Kidney capillary endothelial cell (primary cell): Measurements from ENCODE around the gene MYCBPAP.

Experiments
- DNase-seq: peaks from one replicate; pipeline ENCODE4 v3.0.0-alpha.2; 2018; ENCODE audit warnings: low spot score

MYCBPAP gene

DNA sequence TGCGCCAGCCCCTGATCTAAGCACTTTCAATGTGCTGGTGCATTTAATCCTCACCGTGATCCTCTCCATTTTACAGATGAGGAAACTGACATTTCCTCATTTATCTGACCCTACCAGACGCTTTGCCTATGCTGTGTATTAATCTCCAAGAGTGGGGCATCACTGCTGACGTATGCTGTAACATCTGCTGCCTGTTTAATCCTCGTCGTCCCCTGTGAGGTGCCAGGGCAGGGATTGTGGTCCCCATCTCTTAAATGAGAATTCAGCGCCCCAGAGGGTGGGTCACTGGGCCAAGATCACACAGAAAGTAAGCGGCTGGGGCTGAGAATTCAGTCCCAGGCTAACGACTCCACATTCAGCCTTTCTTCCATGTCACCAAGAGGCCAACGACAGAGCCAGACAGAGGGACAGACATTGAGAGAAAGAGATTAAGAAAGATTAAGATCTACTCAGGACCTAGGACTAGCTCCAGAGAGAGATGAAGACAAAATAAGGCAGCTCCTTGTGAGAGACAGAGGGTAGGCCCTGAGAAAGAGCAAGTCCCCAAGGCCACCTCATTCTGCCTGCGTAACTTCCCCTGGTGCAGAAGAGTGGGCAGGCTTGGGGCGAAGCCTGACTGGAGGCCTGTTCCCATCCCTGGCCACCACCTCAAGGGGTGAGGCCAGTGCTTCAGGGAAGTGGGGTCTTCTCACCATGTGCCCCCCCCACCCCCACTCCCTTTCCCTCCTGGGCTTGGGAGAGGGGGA is 65.8 kb downstream of the MYCBPAP start:
- DNase-seq: no peak

DNA sequence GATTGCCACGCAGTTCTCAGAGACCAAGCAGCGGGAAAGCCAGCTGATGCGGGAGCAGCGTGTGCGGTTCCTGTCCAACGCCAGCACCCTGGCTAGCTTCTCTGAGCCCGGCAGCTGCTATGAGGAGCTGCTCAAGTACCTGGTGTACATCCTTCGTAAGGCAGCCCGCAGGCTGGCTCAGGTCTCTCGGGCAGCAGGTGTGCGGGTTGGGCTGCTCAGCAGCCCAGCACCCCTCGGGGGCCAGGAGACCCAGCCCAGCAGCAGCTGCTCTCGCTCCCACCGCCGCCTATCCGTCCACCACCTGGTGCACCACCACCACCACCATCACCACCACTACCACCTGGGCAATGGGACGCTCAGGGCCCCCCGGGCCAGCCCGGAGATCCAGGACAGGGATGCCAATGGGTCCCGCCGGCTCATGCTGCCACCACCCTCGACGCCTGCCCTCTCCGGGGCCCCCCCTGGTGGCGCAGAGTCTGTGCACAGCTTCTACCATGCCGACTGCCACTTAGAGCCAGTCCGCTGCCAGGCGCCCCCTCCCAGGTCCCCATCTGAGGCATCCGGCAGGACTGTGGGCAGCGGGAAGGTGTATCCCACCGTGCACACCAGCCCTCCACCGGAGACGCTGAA is 67.5 kb downstream of the MYCBPAP start:
- DNase-seq: no peak

DNA sequence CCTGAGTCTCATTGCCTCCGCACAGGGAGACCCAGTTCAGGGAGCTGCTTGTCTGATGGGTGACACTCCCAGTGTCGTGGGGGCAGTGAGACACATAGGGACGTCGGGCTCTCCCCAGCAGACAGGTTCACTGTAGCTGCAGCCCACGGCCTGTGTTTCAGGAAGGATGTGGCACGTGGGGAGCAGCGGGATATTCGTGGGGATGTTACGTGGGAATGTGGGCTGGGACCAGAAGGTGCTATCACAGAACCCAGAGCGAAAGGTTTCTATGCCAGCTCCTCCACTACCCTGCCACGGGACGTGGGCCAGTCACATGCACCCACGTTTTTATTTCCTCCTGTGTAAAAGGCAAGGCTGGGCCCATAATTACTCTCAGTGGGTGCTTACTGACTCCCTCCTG is 68.6 kb downstream of the MYCBPAP start:
- no peak for DNase-seq

DNA sequence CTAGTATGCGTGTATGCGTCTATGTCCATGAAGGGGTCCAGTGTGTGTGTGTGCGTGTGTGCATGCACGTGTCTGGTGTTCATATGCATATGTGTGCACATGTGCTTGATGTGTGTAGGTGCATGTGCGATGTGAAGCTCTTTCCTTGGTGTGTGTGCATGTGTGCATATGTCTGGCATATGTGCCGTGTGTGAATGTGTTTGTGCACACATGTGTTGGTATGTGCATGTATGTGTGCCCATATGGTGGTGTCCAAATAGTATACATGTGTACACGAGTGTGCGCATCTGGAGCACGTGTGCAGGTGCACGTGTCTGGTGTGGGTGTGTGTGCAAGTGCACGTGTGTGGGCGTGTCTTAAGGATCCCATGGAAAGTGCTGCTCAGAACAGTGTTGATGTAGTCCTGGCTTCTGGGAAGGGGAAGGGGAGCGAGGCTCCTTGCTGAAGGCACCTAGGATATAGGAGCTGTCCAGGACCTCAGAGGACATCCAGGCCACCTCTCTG is 69.3 kb downstream of the MYCBPAP start:
- DNase-seq: no peak

- no peak for DNase-seq
Observed at GRCh38 chr17:50578173-50578572, 69.9 kb downstream of the MYCBPAP start.

DNA sequence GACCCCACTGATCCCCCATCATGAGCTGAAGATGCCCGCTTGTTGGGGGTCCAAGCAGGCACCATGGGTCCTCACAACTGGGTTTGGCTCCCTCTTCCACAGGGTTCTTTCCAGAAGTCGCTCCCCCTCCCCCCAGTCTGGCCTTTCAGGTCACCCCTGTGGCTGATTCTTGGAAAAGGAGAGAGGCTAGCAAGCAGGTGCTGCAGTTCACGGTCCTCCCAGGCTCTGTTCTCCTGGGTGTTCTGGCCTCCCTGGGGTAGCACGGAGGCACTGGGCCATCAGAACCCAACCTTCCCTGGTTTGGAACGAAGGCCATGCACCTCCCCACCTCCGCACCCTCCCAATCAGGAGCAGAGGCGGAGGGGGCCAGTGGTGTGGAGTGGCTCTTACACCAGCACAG is 71.2 kb downstream of the MYCBPAP start:
- no peak for DNase-seq

DNA sequence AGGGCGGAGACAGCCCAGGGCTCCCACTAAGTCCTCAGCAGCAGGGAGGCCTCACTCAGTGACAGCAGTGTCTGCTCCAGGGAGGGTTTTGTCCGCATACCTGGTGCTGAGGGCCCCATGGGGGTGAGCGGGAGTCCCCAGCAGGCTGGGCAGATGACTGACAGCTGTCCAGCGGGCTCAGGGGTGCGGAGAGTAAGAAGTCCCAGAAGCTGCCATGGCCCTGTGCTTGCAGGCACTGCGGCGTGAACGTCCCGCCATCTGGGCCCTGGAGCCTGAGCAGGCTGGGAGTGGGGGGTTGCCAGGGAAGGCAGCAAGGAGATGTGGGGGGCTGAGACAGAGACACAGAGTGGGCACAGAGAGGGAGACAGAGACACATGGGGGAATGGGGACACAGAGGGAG is 72.4 kb downstream of the MYCBPAP start:
- DNase-seq: no peak
